Gastroesophageal sphincter (tissue), 3 donors: ENCODE measurements around the gene MYZAP.

ENCODE experiments used
- POLR2A ChIP-seq, 2 donors: fragments of 450-650 bp; IDR thresholded peaks; one replicate each; pipeline ENCODE4 v1.6.1; 2017; ENCODE audit warnings: antibody characterized with exemption in 2 of 2, mild to moderate bottlenecking in 2 of 2, moderate library complexity in 1 of 2
- TF ChIP-seq, protein P1 (sequence below), 4 experiments: fragments of 200-600 bp in 2 of 4; fragments of 450-650 bp in 2 of 4; sonication (generic) in 1 of 4; IDR thresholded peaks; one replicate each; pipeline ENCODE4 v1.5.1; 2017 to 2019; ENCODE audit warnings: antibody characterized with exemption in 4 of 4, mild to moderate bottlenecking in 2 of 4, moderate library complexity in 2 of 4

DNA sequence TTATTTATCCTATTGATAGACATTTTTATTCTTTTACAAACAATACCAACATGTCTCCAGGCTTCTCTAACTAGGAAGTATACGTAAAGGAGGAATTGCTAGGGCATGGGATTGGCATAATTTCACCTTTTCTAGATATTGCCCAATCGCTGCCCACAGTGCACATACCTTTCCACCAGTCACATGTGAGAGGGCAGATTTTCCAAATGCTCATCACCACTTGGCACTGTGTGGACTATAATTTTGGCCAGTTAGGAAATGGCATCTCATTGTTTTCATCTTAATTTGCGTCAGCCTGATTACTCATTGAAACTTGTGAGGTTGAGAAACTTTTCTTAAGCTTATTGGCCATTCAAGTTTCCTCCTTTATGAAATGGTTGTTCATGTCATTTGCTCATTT lies 57.4 kb downstream of the MYZAP start:
- TF ChIP-seq, protein P1, sequence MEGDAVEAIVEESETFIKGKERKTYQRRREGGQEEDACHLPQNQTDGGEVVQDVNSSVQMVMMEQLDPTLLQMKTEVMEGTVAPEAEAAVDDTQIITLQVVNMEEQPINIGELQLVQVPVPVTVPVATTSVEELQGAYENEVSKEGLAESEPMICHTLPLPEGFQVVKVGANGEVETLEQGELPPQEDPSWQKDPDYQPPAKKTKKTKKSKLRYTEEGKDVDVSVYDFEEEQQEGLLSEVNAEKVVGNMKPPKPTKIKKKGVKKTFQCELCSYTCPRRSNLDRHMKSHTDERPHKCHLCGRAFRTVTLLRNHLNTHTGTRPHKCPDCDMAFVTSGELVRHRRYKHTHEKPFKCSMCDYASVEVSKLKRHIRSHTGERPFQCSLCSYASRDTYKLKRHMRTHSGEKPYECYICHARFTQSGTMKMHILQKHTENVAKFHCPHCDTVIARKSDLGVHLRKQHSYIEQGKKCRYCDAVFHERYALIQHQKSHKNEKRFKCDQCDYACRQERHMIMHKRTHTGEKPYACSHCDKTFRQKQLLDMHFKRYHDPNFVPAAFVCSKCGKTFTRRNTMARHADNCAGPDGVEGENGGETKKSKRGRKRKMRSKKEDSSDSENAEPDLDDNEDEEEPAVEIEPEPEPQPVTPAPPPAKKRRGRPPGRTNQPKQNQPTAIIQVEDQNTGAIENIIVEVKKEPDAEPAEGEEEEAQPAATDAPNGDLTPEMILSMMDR (IDR thresholded peaks at IDR 0.05) = no peak
- TF ChIP-seq POLR2A (IDR thresholded peaks at IDR 0.05) = no peak
